Kidney (tissue), 14 donors: ENCODE data around the gene APP. TPM values are rescaled to one million over a fixed set of nuclear protein-coding genes. Genes with fewer than 3 reads are reported as not detected.

Source experiments
- DNase-seq, 5 donors: peaks; one replicate each; pipeline ENCODE4 v3.0.0-alpha.2; 2013 to 2020
- FAIRE-seq: peaks from 2 replicates; lab custom pipeline; 2012; peaks lifted over from hg19 to GRCh38; lab: Jason Lieb, UNC
- H3K27ac ChIP-seq, 2 donors: one replicate each; pipeline ENCODE4 v1.7.0; 2013; ENCODE audit warnings: low read depth in 2 of 2, low read length in 2 of 2, inconsistent platforms in 1 of 2
- H3K27me3 ChIP-seq: one replicate; pipeline ENCODE4 v1.7.1; 2013; ENCODE audit warnings: low read length, inconsistent platforms; ENCODE audit not compliant: control insufficient read depth, insufficient read depth
- H3K36me3 ChIP-seq, 3 donors: one replicate each; pipeline versions ENCODE4 v1.7.0 to v1.7.1; 2013; ENCODE audit warnings: low read length in 3 of 3, control low read depth in 1 of 3, inconsistent platforms in 1 of 3; ENCODE audit not compliant: insufficient read depth in 3 of 3, control insufficient read depth in 2 of 3
- H3K4me1 ChIP-seq, 3 donors: one replicate each; pipeline versions ENCODE4 v1.7.0 to v1.7.1; 2013; ENCODE audit warnings: low read length in 3 of 3, inconsistent platforms in 1 of 3, low read depth in 1 of 3; ENCODE audit not compliant: control insufficient read depth in 2 of 3, insufficient read depth in 2 of 3
- H3K4me3 ChIP-seq, 3 donors: one replicate each; pipeline versions ENCODE4 v1.7.0 to v1.8.1; 2013; ENCODE audit warnings: low read length in 3 of 3, control low read depth in 1 of 3, inconsistent platforms in 1 of 3
- H3K9ac ChIP-seq, 3 donors: one replicate each; pipeline versions ENCODE4 v1.7.0 to v1.7.1; 2013; ENCODE audit warnings: low read length in 3 of 3, control low read depth in 1 of 3, inconsistent platforms in 1 of 3
- H3K9me3 ChIP-seq, 3 donors: one replicate each; pipeline versions ENCODE4 v1.7.0 to v1.7.1; 2013; ENCODE audit warnings: low read length in 3 of 3, control low read depth in 1 of 3, inconsistent platforms in 1 of 3; ENCODE audit not compliant: control insufficient read depth in 2 of 3, insufficient read depth in 1 of 3
- intact Hi-C: fragments of 100-400 bp; cut with DNase I; formaldehyde crosslinking; loops from one replicate; pipeline ENCODE4 v1.11.1; 2022
- polyA plus RNA-seq: library from polyadenylated mRNA; stranded (reverse); fragments of 350-450 nt; fragmentation: Illumina TruSeq; extraction: RNeasy Lipid Tissue Mini Kit (QIAGEN cat#74804); gene quantifications from one replicate; pipeline ENCODE4 v1.2.3, GENCODE V29; 2014; ENCODE audit warnings: low read depth, low replicate concordance; ENCODE audit not compliant: insufficient read depth
- total RNA-seq: library from RNA; stranded (reverse); fragmentation: NEBNext Ultra II Directional; extraction: Animal tissue kit (Norgen Biotek cat#: 25700); gene quantifications from one replicate; pipeline ENCODE4 v1.2.1, GENCODE V29; 2021
- TF ChIP-seq, protein P1 (sequence below): IDR thresholded peaks from 3 replicates; pipeline ENCODE4 v1.5.1; 2012; ENCODE audit warnings: mild to moderate bottlenecking, moderate library complexity, borderline replicate concordance; ENCODE audit not compliant: insufficient read depth; ENCODE audit errors: extremely low read depth
- donor health status: control.
- donor health status: control.
- donor health status: control.
- donor health status: control.
- donor health status: control.
- donor health status: DM: yes; HTN: yes; CAD: no.
- donor health status: Normal renal cell carcinoma (clear cell type).

The APP gene
- total and polyA plus RNA-seq, 2 donors from 2014 or later, result 472 to 1,303 TPM

DNA sequence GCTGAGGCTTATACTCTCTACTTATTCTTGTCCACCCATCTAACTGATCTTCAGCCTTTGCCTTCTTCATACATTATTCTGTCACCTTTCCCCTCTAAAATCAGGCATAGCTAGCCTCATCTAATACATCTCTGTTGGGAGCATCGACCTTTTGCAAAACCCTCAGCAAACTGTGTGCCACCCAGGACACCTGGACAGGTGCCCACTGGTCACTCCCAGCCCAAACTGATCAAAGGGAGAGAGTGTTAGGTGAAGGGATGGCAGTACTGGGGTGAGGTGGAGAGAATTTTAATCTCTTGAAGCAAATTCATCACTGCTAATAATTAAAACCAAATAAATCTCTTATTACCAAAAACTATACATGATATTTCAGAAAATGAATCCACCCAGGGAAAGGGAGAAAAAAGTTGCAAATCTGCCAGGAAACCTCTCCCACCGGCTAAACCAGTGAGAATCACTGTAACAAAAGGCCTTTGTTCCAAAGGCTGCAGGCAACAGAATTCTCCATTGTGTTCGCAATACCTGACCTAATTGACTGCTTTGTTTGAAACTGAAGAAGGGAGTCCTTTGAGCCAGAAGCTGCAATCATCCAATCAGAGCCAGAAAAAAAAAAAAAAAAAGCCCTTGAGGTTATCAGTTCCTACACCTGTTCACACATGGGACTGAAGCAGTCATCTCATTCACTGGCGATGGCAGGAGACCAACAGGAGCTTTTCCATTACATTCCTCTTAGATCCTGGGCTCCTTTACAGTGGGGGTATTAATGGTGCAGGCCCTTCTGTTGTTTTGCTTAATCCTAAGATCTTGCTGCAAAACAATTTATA lies 172.6 kb downstream of the APP start:
- H3K9me3 ChIP-seq, result no peaks in the 10 kb centered on the region
- H3K27ac ChIP-seq, result no peak overlapping the region
- H3K27me3 ChIP-seq, result no peaks in the 10 kb centered on the region
- no peak for FAIRE-seq
- H3K9ac ChIP-seq, result no peak overlapping the region
- H3K4me3 ChIP-seq, result no peak overlapping the region
- TF ChIP-seq, protein P1, sequence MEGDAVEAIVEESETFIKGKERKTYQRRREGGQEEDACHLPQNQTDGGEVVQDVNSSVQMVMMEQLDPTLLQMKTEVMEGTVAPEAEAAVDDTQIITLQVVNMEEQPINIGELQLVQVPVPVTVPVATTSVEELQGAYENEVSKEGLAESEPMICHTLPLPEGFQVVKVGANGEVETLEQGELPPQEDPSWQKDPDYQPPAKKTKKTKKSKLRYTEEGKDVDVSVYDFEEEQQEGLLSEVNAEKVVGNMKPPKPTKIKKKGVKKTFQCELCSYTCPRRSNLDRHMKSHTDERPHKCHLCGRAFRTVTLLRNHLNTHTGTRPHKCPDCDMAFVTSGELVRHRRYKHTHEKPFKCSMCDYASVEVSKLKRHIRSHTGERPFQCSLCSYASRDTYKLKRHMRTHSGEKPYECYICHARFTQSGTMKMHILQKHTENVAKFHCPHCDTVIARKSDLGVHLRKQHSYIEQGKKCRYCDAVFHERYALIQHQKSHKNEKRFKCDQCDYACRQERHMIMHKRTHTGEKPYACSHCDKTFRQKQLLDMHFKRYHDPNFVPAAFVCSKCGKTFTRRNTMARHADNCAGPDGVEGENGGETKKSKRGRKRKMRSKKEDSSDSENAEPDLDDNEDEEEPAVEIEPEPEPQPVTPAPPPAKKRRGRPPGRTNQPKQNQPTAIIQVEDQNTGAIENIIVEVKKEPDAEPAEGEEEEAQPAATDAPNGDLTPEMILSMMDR, result no peak
- peaks cover 0 to 5% (median 0%) of the 10 kb centered on the region in 3 donors for H3K36me3 ChIP-seq
- DNase-seq, result peak in 3 of 5 donors; percentile 24 to 58 (median 46)
- peaks cover 0 to 7% (median 0%) of the 10 kb centered on the region in 3 donors for H3K4me1 ChIP-seq
- intact Hi-C loops, result no loop called here

DNA sequence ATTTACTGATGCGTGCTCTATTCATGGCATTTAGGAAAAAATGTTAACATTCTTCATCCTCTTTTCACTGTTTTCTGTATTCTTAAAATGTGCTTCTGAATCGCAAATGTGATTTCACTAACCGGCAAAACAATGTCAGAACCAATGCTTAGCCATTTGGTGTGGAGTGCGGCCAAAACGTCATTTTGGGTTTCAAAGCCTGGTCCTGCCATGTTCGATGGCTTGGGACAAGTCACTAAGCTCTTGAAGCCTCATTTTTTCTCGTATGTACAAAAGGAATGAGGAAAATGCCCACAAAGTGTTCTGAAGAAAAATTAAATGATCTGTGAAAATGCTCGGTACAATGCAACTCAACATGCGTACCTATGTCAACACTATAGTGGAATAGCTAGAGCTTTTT lies 175.3 kb downstream of the APP start:
- no peak overlapping the region for H3K9ac ChIP-seq
- H3K4me3 ChIP-seq, result no peak overlapping the region
- H3K27me3 ChIP-seq, result no peaks in the 10 kb centered on the region
- no peak for FAIRE-seq
- intact Hi-C loops, result no loop called here
- peaks cover 0 to 5% (median 0%) of the 10 kb centered on the region in 3 donors for H3K36me3 ChIP-seq
- TF ChIP-seq, protein P1, result no peak
- DNase-seq, result no peak
- no peak overlapping the region for H3K27ac ChIP-seq
- H3K4me1 ChIP-seq, result peaks cover 0 to 7% (median 0%) of the 10 kb centered on the region in 3 donors
- no peaks in the 10 kb centered on the region for H3K9me3 ChIP-seq

- H3K9me3 ChIP-seq, result no peaks in the 10 kb centered on the region
- no peak overlapping the region for H3K9ac ChIP-seq
- H3K4me3 ChIP-seq, result no peak overlapping the region
- intact Hi-C loops, result no loop called here
- TF ChIP-seq, protein P1, result no peak
- peaks cover 0 to 7% (median 0%) of the 10 kb centered on the region in 3 donors for H3K4me1 ChIP-seq
- H3K27me3 ChIP-seq, result no peaks in the 10 kb centered on the region
- peaks cover 0 to 5% (median 0%) of the 10 kb centered on the region in 3 donors for H3K36me3 ChIP-seq
- H3K27ac ChIP-seq, result no peak overlapping the region
- DNase-seq (no peak), FAIRE-seq (no peak)
These were observed 175.8 kb downstream of the APP start for GRCh38 chr21:25994758-25995163.
